ENCODE data around the gene EPS8. TPM values are rescaled to one million over a fixed set of nuclear protein-coding genes. Genes with fewer than 3 reads are reported as not detected.
A peak's percentile ranks its signal among the peaks of the same experiment; 100 is the strongest.

Gene EPS8
- total RNA-seq, 6 experiments from 2014 or later = 46.1 to 50.7 (median 46.6) TPM

GRCh38 chr12:15644700-15645099, 144.5 kb downstream of the EPS8 start:
- no peak overlapping the region for H3K4me3 Mint-ChIP-seq
- no peaks in the 10 kb centered on the region for H3K9me3 Mint-ChIP-seq
- peaks cover 3% of the 10 kb centered on the region for H3K27me3 Mint-ChIP-seq (ENCODE audit: insufficient read depth)
- DNase-seq = peak; percentile 61
- TF ChIP-seq CTCF (IDR thresholded peaks at IDR 0.05) = no peak
- peaks cover 52% of the 10 kb centered on the region for H3K4me1 Mint-ChIP-seq (ENCODE audit: low read depth)
- peak overlapping the region; percentile 79 for H3K27ac Mint-ChIP-seq
- peaks cover 52% of the 10 kb centered on the region for H3K36me3 Mint-ChIP-seq (ENCODE audit: low read depth)

GRCh38 chr12:15638231-15638630, 151.0 kb downstream of the EPS8 start:
- no peak overlapping the region; the same call in 1 of the 2 replicates for H3K27ac Mint-ChIP-seq
- peaks cover 53% of the 10 kb centered on the region for H3K4me1 Mint-ChIP-seq (ENCODE audit: low read depth)

GRCh38 chr12:15636060-15636890, 152.9 kb downstream of the EPS8 start:
- H3K27ac Mint-ChIP-seq = peak overlapping the region; percentile 85
- H3K9me3 Mint-ChIP-seq = no peaks in the 10 kb centered on the region
- peak overlapping the region; percentile 46 for H3K4me3 Mint-ChIP-seq
- no peak for DNase-seq
- peaks cover 70% of the 10 kb centered on the region for H3K4me1 Mint-ChIP-seq (ENCODE audit: low read depth)
- peaks cover 2% of the 10 kb centered on the region for H3K27me3 Mint-ChIP-seq (ENCODE audit: insufficient read depth)
- TF ChIP-seq CTCF (IDR thresholded peaks at IDR 0.05) = no peak
- peaks cover 34% of the 10 kb centered on the region for H3K36me3 Mint-ChIP-seq (ENCODE audit: low read depth)

More at GRCh38 chr12:15638231-15638630, 151.0 kb downstream of the EPS8 start:
- H3K9me3 Mint-ChIP-seq = no peaks in the 10 kb centered on the region
- H3K27me3 Mint-ChIP-seq (ENCODE audit: insufficient read depth) = peaks cover 3% of the 10 kb centered on the region
- H3K36me3 Mint-ChIP-seq (ENCODE audit: low read depth) = peaks cover 37% of the 10 kb centered on the region
- H3K4me3 Mint-ChIP-seq = no peak overlapping the region; the same call in 1 of the 2 replicates
- no peak for TF ChIP-seq CTCF (IDR thresholded peaks at IDR 0.05)
- no peak for DNase-seq

- Mint-ChIP-seq H3K36me3 (ENCODE audit: low read depth) (peaks cover 23% of the 10 kb centered on the region), H3K9me3 (no peaks in the 10 kb centered on the region), H3K4me3 (peak overlapping the region; percentile 66), H3K4me1 (ENCODE audit: low read depth) (peaks cover 91% of the 10 kb centered on the region), H3K27me3 (ENCODE audit: insufficient read depth) (no peaks in the 10 kb centered on the region), H3K27ac (peak overlapping the region; percentile 75)
- DNase-seq = peak; percentile 43
- TF ChIP-seq CTCF (IDR thresholded peaks at IDR 0.05) = no peak
These were observed 155.0 kb downstream of the EPS8 start for GRCh38 chr12:15634010-15634683.

GRCh38 chr12:15633201-15633600, 156.0 kb downstream of the EPS8 start:
- Mint-ChIP-seq H3K27ac (peak overlapping the region; percentile 76), H3K36me3 (ENCODE audit: low read depth) (peaks cover 22% of the 10 kb centered on the region), H3K4me1 (ENCODE audit: low read depth) (peaks cover 93% of the 10 kb centered on the region), H3K9me3 (no peaks in the 10 kb centered on the region), H3K4me3 (0 out of 2 replicates have a peak overlapping the region, but pooled peaks have one; percentile 12), H3K27me3 (ENCODE audit: insufficient read depth) (no peaks in the 10 kb centered on the region)
- TF ChIP-seq CTCF (IDR thresholded peaks at IDR 0.05) = no peak
- no peak for DNase-seq
